GM10266 (cell line): ENCODE results near the gene KDM4B.

ENCODE experiments used
- DNase-seq: peaks from one replicate; pipeline ENCODE4 v3.0.0; 2012; ENCODE audit errors: extremely low spot score
- CTCF ChIP-seq: IDR thresholded peaks from 2 replicates; pipeline ENCODE4 v1.5.1; 2012; ENCODE audit warnings: mild to moderate bottlenecking, low read depth; ENCODE audit not compliant: control insufficient read depth, insufficient read depth; ENCODE audit errors: missing control alignments

The KDM4B gene

GRCh38 chr19:5102520-5102919, 133.6 kb downstream of the KDM4B start:
- no peak for TF ChIP-seq CTCF
- no peak for DNase-seq

DNA sequence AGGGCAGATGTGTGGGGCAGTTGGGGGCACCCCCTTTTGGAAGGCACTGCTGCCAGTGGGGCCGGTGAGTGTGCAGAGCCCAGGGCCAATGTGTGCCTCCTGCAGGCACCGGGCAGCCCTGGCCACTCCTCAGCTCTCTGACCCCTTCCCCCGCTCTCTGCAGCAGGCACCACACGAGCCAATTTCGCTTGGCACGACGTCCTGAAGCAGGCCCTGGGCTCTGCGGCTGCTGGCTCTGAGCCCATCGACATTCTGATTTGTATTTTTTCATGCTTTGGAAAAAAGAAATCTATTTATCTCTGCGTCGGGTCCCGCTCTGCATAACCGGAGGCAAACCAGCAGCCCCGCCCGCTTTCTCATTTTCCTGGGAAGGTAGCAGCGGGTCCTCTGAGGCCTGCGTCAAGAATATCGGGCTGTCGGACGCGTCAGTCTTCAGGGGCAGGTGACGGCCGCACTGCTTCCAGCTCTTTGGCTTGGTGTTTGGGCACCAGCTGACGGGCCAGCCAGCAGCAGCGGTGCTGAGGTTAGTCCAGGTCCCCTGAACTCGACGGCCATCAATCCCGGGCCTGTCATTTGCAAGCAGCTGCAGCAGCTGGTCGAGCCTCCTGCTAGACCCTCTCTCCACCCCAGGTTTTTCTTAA, 134.3 kb downstream of the KDM4B start:
- no peak for DNase-seq
- no peak for TF ChIP-seq CTCF

- no peak for TF ChIP-seq CTCF
Measured at GRCh38 chr19:5103812-5104410, 135.0 kb downstream of the KDM4B start.

DNA sequence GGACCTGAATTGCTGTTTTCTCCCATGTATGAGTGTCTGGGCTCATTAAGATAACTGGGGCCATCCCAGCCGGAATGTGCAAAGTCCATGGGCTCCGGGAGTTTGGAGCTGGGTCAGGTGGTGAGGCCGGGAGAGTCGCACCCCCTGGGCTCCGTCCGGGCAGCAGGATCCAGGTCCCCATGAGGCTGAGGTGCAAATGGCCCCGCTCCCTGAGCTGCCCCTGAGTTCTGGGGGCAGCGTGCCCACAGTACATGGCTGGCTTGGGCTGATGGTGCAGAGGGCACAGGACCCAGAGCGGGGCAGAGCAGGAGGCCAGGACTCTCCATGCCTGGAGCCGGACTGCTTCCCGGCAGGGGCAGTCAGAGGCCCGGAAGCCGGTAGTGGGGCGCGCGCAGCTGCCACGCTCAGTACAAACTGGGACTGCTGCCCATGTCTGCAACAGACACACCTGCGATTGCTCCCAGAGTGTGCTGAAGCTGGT, 136.0 kb downstream of the KDM4B start:
- DNase-seq: no peak

More at GRCh38 chr19:5103812-5104410, 135.0 kb downstream of the KDM4B start:
- DNase-seq: no peak

GRCh38 chr19:5106191-5106726, 137.3 kb downstream of the KDM4B start:
- DNase-seq: no peak
- no peak for TF ChIP-seq CTCF

More for the DNA sequence above, 136.0 kb downstream of the KDM4B start:
- TF ChIP-seq CTCF: no peak

- no peak for DNase-seq
- no peak for TF ChIP-seq CTCF
Measured at GRCh38 chr19:5106971-5107370, 138.1 kb downstream of the KDM4B start.
